Lung (tissue), 12 donors: ENCODE results near the gene LOXHD1. TPM values are rescaled to one million over a fixed set of nuclear protein-coding genes. Genes with fewer than 3 reads are reported as not detected.

Experiments
- ATAC-seq: fragments of 200-7000 bp; cut with Tn5 transposase; one replicate; pipeline ENCODE4 v1.9.1; 2020; ENCODE audit warnings: moderate number of reproducible peaks; ENCODE audit not compliant: insufficient read depth, low FRiP score
- DNase-seq, 3 donors: peaks; one replicate each; pipeline ENCODE4 v3.0.0-alpha.2; 2013 to 2017
- H3K27ac ChIP-seq, 2 donors: one replicate each; pipeline ENCODE4 v1.5.1; 2013; ENCODE audit warnings: mild to moderate bottlenecking in 2 of 2, moderate library complexity in 2 of 2, control low read depth in 1 of 2, inconsistent platforms in 1 of 2, low read depth in 1 of 2, low read length in 1 of 2
- H3K27me3 ChIP-seq, 3 donors: one replicate each; pipeline ENCODE4 v1.5.1; 2013; ENCODE audit warnings: low read length in 2 of 3; ENCODE audit not compliant: control insufficient read depth in 3 of 3, insufficient read depth in 3 of 3
- H3K36me3 ChIP-seq, 4 donors: one replicate each; pipeline ENCODE4 v1.5.1; 2013; ENCODE audit warnings: low read length in 4 of 4, mild to moderate bottlenecking in 1 of 4, moderate library complexity in 1 of 4; ENCODE audit not compliant: control insufficient read depth in 4 of 4, insufficient read depth in 4 of 4
- H3K4me1 ChIP-seq, 5 donors: one replicate each; pipeline ENCODE4 v1.5.1; 2013; ENCODE audit warnings: low read length in 5 of 5, mild to moderate bottlenecking in 2 of 5, moderate library complexity in 1 of 5; ENCODE audit not compliant: control insufficient read depth in 5 of 5, insufficient read depth in 5 of 5
- H3K4me3 ChIP-seq: one replicate; pipeline ENCODE4 v1.5.1; 2013; ENCODE audit warnings: mild to moderate bottlenecking, control low read depth, moderate library complexity
- H3K9ac ChIP-seq, 2 donors: one replicate each; pipeline ENCODE4 v1.5.1; 2013; ENCODE audit warnings: low read length in 2 of 2, control low read depth in 1 of 2; ENCODE audit not compliant: insufficient read depth in 1 of 2
- H3K9me3 ChIP-seq, 4 donors: one replicate each; pipeline ENCODE4 v1.5.1; 2013; ENCODE audit warnings: low read length in 3 of 4, mild to moderate bottlenecking in 1 of 4, moderate library complexity in 1 of 4; ENCODE audit not compliant: control insufficient read depth in 4 of 4, insufficient read depth in 3 of 4
- CTCF ChIP-seq: IDR thresholded peaks from 2 replicates; pipeline ENCODE4 v1.5.1; 2012; ENCODE audit warnings: mild to moderate bottlenecking; ENCODE audit errors: control extremely low read depth, extremely low read depth
- WGBS, 2 donors: extraction: QIAGEN DNeasy Blood & Tissue Kit; methylation state at CpG; one replicate each; pipeline ENCODE4 v1.1.7; 2013; 5-methylcytosine and 5-hydroxymethylcytosine counted together
- polyA plus RNA-seq, 2 donors: library from polyadenylated mRNA; stranded (reverse); fragments of 200-250 nt; gene quantifications; one replicate each; pipeline ENCODE4 v1.2.1, GENCODE V29; 2013
- total RNA-seq, 2 donors: library from RNA; depleted of rRNA in 1 of 2; stranded (reverse); fragments of >200 nt in 1 of 2; gene quantifications; one replicate each; pipeline ENCODE4 v1.2.1, GENCODE V29; 2014 to 2021
- donor health status: control.
- donor health status: control.
- donor health status: Bipolar disorder and iron deficiency.
- donor health status: healthy.
- donor health status: DM: yes; HTN: yes; CAD: no.

Gene LOXHD1
- total and polyA plus RNA-seq, 4 donors, result 0.45 to 3.1 (median 1.2) TPM

- Histone ChIP-seq H3K27ac (no peak overlapping the region), H3K36me3 (no peaks in the 10 kb centered on the region), H3K9ac (no peak overlapping the region), H3K27me3 (no peaks in the 10 kb centered on the region), H3K4me3 (no peak overlapping the region), H3K4me1 (no peaks in the 10 kb centered on the region), H3K9me3 (no peaks in the 10 kb centered on the region)
- DNase-seq (no peak), ATAC-seq (no peak)
- no peak for TF ChIP-seq CTCF
- 71 to 84% methylated on average over 2 of the region's 2 CpGs for WGBS, 2 donors
These were observed 20.6 kb upstream of the LOXHD1 start for GRCh38 chr18:46677611-46678010.

- no peak for TF ChIP-seq CTCF
- Histone ChIP-seq H3K4me3 (no peak overlapping the region), H3K27me3 (no peaks in the 10 kb centered on the region), H3K4me1 (no peaks in the 10 kb centered on the region), H3K9ac (no peak overlapping the region), H3K27ac (no peak overlapping the region), H3K36me3 (no peaks in the 10 kb centered on the region), H3K9me3 (no peaks in the 10 kb centered on the region)
- 68 to 86% methylated on average over 15 of the region's 15 CpGs for WGBS, 2 donors
- DNase-seq (no peak), ATAC-seq (no peak)
These were observed 19.3 kb upstream of the LOXHD1 start for GRCh38 chr18:46676182-46676835.

GRCh38 chr18:46675112-46675511 lies 18.1 kb upstream of the LOXHD1 start:
- 58 to 65% methylated on average over 1 of the region's 1 CpG for WGBS, 2 donors
- no peak overlapping the region for H3K9ac ChIP-seq
- H3K27ac ChIP-seq, result no peak overlapping the region
- DNase-seq (no peak), ATAC-seq (no peak)
- no peaks in the 10 kb centered on the region for H3K9me3 ChIP-seq
- no peaks in the 10 kb centered on the region for H3K4me1 ChIP-seq
- H3K4me3 ChIP-seq, result no peak overlapping the region
- no peaks in the 10 kb centered on the region for H3K36me3 ChIP-seq
- TF ChIP-seq CTCF, result no peak
- no peaks in the 10 kb centered on the region for H3K27me3 ChIP-seq
